GM18502 (cell line): Measurements from ENCODE around the gene NPC1L1.
"Not testable (repeated sequence)": the region's sequence is repeated elsewhere in the genome, so short reads cannot be mapped to it uniquely, and the experiment has no call there.

ENCODE experiments used
- ATAC-seq: cut with Tn5 transposase; IDR thresholded peaks from one replicate; pipeline ENCODE4 v1.9.1; 2021; ENCODE audit warnings: mild to moderate bottlenecking; ENCODE audit not compliant: unreplicated experiment, poor library complexity

The NPC1L1 gene

DNA sequence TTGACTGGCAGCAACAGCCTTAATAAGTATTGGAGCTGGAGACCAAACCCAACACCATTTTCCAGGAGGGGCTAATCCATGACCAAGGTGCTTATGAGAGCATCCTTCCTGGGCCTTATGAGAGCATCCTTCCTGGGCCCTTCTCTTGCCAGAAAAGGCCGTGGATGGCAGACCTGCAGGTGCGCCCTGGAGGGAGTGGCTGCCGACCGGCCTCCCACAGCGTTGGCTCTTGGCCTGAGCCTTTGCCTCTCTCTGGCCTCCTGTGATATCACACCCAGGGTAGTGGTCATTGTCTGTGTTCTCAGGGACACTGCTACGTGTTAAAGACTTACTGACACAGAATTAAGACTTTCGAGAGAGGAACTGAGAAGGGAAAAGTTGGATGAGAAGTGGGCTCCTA, 28.4 kb downstream of the NPC1L1 start:
- ATAC-seq: no peak

DNA sequence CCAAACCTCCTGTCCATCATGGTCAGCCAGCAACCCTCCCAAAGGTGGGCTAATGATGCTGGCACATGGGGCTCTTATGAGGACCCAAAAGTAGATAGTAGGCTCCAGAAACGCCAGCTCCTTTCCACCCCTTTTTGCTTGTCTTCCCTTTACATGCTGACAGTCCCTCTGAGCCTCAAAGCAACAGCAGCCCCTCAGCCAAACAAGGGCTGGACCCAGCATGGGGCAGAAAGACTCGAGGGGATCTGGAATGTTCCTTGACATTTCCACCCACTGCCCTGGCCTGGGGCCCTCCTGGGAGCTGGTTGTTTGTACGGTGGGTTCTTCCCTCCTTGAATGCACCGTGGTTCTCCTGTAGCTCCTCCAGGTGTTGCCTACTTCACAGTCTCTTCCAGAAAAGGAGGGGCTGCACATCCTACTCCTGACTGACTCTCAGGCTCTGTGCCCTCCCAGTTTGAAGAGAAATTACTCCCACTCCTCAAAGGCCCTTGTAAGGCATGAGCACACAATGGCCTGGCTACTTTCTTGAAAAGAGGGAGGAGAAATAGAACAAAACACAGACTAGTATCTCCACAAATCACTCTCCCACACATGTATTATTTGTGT, 29.2 kb downstream of the NPC1L1 start:
- ATAC-seq: no peak

DNA sequence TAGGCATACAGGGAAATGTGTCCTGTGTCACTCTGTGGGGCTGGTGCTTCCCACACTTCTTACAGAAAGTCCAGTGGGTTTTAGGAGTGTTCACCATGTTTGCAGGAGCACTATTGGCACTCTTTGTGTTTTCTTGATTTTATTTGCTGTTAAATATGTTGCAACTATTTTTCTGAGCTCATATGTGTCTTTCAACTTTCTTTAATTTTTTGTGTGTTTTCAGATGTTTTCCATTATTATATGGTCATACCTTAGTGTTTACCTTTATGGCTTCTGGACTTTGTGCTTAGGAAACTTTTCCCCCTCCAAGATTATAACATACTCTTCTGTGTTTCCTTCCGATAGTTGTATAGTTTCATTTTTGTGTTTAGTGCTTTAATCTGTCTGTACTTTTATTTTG, 29.9 kb downstream of the NPC1L1 start:
- no peak for ATAC-seq

DNA sequence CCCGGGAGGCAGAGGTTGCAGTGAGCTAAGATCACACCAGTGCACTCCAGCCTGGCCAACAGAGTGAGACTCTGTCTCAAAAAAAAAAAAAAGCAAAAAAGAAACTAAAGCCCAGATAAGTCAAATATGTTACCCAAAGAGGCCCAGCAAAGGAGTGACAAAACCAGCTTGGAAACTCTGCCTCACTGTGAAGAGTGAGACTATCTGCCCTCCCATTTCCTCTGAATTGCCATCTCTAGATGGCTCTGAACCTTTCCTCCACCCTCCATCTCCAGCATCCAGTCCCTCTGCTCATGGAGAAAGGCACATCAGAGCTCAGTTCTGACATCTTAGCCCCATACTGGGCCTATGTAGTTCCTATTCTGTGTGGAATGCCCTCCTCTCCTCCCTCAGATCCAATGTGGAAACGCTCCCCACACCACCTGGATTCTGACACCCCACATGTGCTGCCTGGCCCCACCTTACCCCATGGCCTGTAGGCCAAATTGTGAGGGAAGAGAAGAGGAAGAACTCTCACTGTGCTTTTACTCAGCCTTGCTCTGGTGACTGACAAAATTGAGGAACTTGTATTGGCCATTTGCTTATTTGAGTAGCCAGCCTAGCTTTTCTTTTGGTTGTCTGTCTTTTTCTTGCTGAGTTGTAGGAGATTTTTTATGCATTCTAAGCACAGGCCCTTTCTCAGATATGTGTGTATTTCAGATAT, 32.7 kb downstream of the NPC1L1 start:
- ATAC-seq: no peak

DNA sequence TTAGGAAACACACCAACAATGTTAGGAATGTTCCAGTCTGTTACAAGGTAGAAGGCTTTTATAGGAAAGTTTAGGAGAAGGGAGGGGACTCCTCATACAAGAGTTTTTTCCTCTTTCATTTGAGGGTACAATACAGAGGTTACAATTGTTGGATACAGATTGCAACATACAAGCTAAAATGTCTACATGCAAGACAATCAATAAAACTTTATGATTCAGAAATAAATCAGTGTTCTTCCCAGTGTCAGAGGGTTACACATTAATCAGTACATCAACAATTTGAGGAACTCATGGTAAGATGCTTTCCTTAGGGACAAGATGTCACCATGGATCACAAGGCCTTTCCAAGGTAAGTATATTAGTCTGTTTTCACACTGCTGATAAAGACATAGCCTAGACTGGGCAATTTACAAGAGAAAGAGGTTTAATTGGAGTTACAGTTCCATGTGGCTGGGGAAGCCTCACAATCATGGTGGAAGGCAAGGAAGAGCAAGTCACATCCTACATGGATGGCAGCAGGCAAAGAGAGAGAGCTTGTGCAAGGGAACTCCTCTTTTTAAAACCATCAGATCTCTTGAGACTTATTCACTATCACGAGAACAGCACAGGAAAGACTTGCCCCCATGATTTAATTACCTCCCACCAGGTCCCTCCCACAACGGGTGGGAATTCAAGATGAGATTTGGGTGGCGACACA, 34.4 kb downstream of the NPC1L1 start:
- ATAC-seq: not testable (repeated sequence)

DNA sequence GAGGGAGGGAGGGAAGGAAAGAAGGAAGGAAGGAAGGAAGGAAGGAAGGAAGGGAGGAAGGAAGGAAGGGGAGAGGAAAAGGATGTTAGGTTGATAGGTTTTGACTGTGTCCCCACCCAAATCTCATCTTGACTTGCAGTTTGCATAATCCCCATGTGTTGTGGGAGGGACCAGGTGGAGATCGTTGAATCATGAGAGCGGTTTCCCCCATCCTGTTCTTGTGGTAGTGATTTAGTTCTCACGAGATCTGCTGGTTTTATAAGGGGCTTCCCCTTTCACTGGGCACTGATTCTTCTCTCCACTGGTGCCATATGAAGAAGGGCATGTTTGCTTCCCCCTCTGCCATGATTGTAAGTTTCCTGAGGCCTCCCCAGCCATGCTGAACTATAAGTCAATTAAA, 35.5 kb downstream of the NPC1L1 start:
- ATAC-seq: no peak

DNA sequence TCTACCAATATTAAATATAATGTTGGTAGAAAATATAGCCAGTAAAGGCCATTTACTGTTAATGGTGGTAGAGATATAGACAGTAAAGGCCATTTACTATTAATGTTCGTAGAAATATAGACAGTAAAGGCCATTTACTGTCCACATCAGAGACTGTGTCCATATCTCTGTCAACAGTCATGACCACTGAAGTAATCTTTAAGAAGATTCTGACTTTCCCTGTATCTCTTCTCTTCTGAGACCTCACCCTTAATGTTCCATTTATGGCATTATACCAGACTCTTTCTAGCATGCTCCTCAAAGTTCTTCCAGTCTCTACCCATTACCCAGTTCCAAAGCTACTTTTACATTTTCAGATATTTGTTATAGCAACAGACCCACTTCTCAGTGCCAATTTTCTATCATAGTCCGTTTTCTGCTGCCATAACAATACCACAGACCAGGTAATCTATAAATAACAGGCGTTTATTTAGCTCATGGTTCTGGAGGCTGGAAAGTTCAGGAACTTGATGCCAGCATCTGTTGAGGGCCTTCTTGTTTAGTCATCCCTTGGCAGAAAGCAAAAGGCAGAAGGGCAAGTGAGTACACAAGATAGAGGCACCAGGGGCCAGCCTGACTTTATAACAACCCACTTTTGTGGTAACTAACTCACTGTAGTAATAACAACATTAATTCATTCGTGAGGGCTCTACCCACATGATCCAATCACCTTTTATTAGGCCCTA, 42.7 kb downstream of the NPC1L1 start:
- no peak for ATAC-seq

DNA sequence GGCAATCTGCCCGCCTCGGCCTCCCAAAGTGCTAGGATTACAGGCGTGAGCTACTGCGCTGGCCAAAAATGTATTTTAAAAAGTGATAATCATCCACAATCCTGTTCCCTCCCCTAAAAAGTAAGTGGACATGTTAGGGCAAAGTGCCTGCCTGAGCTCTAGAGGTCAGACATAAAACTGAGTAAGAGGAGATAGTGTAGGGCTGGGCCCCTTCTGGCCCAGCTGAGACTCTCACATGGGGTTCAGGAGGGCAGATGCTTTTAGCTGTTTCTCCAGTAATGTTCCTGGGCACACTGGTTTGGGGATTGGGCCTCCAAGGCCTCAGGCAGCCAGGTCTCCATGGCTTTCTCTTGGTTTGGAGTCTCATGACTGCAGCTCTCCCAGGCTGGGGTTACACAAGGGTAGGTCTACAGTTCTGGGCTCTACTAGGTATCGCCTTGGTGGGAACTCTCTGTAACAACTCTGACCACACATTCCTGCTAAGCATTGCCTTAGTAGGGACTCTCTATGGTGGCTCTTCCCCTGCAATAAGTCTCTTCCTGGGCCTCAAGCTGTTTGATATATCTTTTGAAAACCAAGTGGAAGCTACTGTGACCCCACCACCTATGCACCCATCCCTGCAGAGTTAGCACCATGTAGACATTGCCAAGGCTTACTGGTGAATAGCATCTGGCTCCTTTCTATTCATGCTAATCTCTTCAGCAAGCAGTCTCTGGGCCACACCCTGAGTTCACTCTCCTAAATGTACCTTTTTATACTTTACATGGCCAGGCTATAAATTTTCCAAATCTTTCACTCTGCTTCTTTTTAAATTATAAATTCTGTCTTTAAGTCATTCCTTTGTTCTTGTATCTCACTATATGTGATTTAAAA, 43.7 kb downstream of the NPC1L1 start:
- no peak for ATAC-seq

DNA sequence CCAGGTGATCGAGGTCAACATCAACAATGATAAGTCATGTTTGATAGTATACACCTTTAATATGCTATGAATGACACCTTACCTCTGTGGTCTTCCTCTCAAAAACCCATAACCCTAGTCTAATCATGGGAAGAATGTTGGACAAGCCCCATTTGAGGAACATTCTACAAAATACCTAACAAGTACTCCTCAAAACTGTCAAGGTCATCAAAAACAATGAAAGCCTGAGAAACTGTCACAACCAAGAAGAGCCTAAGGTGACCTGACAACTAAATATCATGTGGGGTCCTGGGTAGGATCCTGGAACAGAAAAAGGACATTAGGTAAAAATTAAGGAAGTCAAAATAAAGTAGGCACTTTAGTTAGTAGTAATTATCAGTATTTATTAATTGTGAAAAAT, 44.7 kb downstream of the NPC1L1 start:
- no peak for ATAC-seq

DNA sequence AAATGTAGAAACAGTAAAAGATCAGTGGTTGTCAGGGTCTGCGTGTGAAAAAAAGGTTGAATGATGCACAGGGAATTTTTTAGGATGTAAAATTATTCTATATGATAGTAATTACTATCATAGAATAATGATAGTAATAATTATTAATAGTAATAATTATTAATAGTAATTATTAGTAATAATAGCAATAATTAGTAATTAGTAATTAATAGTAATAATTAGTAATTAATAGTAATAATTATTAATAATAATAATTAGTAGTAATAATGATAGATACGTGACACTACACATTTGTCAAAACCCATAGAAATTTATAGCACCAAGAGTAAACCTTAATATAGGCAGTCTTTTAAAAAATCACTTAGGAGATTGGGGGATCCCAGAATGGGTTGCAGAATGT, 46.2 kb downstream of the NPC1L1 start:
- no peak for ATAC-seq

DNA sequence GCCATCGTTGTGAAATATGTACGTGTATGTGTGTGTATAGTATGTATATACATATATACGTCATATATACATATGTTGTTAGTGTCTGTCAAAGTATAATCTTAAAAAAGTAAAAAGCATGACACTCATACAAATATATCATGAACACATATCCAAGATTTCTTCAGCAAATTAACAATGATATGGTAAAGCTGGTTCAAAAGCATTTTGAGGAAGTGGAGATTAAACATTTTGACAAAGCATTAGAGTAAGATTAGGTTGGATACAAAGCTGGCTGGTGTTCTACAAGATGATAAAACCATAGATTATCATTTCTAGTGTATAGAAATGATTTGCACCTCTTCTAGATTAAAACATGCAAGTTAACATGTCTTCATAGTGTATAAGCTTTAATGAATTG, 49.9 kb downstream of the NPC1L1 start:
- ATAC-seq: no peak

DNA sequence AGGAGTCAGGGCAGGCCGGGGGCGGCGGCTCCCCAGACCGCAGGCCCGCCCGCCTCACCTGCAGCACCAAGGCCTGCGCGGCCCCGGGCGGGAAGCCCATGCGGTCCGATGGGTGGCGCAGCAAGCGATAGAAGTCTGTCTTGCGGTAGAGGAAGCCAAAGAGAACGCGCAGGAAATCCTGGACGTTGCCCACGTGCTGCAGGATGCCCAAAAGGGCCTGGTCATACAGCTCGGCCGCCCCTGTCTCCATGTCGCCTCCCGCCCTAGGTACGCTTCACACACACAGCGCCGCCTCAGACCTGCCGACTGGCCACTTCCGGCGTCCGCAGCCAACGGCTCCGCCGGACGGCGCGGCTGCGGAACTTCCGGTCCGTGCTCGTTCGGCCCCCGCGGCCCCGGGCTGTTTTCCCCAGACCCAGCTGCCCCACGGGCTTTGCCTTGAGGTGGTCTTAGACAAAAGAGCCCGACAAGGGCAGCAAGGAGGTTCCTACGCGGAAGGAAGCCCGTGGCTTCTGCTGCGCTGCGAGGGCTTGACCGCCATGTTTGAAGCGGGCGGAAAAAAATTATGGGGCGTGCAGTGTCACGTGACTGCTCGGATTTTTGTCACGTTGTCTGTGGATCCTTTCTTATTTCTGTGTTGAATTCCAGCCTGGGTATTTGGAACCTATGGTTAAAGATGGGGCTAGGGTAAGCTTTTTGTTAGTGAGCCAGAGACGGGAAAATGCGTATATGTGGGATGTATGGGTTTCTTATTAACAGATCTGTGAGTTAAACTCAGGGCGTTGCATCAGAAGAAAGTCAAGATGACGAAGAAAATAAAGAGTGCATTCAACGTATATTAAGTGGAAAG, 50.6 kb downstream of the NPC1L1 start, which contains the start of gene NUDCD3:
Gene NUDCD3, minus strand, starts transcription at position 308 of the 850 bp plus-strand sequence. Its CDS starts 58 bp downstream, at position 250.
- ATAC-seq: peak; percentile 96

DNA sequence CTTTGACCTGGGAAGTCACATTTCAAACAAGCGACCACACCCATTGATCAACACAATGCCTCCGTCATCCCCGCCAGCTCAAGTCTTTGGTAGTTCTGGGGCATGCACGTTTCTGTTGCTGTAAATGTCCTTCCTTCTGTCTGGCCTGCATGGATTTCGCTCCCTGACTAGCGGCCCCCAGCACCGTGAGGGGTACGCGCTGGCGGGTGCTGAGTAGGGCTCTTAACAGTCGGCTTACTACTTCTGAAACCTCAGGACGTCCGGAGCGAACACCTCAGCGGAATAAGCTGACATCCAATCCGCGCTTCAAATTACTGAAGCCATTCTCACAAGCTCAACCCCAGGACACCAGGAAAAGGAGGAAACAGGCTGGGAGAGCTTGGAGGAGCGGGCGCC, 51.2 kb downstream of the NPC1L1 start:
- ATAC-seq: peak; percentile 34

DNA sequence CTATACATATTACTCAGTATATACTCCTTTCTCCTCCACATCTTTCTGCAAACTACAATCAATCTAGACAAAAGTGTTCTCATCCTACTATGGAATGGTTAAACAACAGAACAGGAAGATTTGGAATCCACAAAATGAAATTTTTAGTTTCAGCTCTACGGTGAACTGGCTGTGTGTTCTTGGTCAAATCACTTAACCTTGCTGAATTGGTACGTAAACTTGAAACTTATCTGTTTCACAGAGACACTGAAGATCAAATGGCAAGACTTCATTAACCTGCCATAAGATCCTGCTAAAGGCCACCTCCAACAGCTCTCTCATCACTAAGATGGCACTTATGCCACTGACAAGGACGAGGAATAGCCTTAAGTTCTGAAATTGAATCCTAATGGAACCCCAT, 52.2 kb downstream of the NPC1L1 start:
- ATAC-seq: no peak

DNA sequence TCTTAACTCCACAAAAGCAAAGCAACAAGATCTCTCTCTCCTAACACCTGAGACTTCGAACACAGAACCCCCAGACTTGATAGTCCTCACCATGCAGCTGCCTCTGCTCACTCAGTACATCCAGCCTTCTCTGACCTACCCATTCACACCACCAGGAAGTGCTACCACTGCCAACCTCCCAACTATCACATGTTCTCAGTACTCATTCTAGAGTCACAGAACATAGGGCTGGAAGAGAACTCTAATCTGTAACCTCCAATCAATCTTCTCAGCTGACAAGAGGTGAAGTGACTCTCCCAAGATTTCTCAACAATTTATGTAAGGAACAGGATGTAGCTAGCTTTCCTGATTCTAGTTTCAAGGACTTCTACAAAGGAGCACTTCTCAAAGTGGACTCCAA, 54.4 kb downstream of the NPC1L1 start:
- ATAC-seq: no peak

DNA sequence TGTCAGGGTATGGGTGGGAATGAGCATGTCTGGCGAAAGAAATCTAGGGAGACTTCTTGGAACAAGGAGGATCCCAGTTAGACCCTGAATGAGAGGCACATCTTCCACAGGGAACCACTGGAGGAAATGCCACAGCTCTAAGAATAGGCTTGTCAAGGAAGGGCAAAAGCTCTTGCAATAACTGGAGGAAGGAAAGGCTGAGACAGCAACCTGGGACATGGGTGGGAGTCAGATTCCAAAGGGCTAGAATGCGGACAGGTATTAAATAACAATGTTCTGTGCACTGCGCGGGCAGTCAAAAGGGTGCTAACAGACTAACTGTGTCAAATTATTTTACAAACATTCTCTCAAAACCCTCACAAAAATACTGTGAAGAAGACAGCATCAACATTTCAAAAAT, 55.1 kb downstream of the NPC1L1 start:
- ATAC-seq: no peak

DNA sequence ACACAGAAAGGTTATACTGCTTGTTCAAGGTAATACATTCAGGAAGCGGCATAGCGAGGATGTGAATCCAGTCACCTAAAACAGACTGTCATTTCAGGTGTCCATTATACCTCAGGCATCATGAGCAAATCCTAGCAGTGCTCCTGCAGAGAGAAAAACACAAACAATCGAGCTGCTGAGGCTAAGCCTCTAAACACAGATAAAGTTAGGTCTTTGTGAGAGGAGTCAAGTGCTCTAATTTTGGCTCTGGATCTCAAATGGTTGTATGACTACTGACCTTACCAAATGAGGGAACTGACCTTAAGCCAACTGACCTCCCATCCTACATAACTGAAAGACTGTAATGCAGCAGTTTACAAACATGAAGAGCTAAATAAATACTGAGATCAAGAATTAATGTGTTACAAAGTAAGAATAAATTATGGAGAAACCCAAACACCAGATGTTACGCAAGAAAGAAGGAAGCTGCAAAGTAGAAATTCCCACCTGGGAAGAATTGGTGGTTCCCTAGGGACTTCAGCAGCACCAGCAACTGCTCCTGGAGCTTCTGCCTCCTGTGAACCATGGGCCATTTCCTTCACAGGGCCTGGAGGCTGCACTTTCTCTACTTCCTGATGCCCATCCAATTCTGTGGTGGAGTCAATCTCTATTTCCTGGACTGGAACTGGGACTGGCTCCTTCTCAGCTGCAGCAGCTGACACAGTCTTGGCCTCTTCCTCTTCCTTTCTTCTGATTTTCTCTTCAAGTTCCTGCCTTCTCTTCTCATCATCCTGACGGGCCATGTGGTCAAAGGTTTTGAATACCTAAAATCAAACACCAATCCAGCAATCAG, 56.4 kb downstream of the NPC1L1 start:
- ATAC-seq: no peak
